Measurements from ENCODE around the gene CDC16.

The CDC16 gene

GRCh38 chr13:114304346-114305034 is 69.8 kb downstream of the CDC16 start:
- DNase-seq, result no peak

GRCh38 chr13:114309086-114309485 is 74.4 kb downstream of the CDC16 start:
- DNase-seq, result no peak

DNA sequence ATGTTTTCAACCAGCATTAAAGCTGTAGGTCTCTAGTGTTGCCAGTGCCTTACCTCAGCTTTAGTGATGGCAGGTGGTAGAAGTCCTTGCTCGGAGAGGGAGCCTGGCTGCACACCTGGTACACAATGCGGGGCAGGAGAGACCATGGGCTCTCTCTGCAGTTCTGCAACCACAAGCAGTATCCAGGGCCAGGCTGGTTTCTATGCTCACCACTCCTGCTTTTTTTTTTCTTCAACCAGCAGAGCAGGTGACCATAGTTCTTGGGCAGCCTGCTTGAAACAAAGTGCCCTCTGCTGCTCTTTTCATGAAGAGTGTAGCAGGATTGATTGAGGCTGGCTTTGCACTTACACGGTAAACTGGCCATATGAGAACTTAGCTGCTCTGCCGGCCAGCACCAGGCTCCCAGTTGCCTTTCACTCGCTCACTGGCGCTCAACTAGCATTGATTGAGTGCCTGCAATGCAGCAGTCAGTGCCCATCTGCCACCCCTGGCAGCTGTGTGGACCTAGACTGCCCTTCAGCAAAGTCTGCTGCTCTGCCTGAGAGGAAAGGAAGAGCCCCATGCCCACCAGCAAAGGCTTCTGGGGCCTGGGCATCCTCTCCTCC is 75.2 kb downstream of the CDC16 start:
- DNase-seq, result no peak

GRCh38 chr13:114310956-114311355 is 76.3 kb downstream of the CDC16 start:
- no peak for DNase-seq

DNA sequence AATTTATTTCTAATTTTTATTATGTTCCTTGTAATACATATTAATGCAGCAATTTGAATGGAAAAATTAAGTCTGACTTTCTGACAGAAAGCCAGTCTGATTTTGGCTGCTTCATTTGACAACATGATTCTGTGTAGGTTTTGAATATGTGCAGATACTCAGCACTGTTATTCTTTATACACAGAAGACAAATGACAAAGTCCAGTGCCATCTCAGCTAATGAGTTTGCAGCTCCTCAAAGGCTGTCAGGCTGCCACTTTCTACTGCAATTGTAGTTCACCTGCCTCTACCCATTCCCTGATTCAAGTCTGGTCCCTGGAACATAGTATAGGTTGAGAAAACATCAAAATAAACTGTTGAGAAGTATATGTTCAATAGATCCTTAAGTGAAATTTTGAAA is 76.7 kb downstream of the CDC16 start:
- DNase-seq, result no peak

DNA sequence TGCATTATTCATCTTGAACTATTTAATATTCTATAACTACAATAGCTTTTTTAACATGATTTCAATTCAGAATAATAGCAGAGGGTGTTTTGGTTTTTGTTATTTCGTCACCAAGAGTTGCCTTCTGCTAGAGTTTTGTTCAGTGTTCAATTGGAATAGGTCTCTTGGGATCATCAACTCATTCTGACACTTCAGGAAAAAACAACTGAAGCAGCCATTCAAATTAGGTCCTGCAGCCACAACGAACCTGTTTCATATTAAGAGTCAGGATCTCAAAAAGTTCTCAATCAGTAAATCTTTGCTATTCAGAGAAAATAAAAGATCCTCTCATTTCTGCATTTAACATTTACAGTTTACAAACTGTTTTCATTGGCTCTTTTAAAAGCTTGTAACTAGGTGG is 77.2 kb downstream of the CDC16 start:
- DNase-seq, result no peak

- DNase-seq, result peak; percentile 14
Measured at GRCh38 chr13:114313061-114313860, 78.6 kb downstream of the CDC16 start.

- DNase-seq, result peak; percentile 91
Measured at GRCh38 chr13:114314074-114314912, 79.6 kb downstream of the CDC16 start, which contains the start of gene CHAMP1. Gene CHAMP1 (plus strand): TSS chr13:114314503. CDS start chr13:114323843, 9,340 bp downstream.

- DNase-seq, result no peak
Measured at GRCh38 chr13:114315074-114315785, 80.5 kb downstream of the CDC16 start.

GRCh38 chr13:114318624-114319023 is 83.9 kb downstream of the CDC16 start:
- no peak for DNase-seq

DNA sequence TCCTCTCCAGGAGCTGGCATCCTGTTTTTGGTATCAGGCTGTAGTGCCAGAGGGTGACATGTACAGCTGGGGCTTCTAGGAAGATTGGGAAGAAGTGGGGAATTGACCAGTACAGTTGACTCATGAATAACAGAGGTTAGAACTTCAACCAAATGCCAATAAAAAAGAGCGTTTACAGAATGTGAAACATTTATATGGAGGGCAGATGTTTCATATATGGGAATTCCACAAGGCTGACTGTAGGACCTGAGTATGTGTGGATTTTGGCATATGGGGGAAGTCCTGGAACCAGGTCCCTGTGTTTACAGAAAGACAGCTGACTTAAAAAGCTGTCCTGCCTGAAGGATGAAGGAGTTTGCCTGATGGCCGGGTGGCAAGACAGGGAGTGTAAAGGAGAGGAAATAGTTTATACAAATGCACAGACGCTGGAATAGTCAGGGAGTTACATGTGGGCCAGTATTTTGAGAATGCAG is 84.8 kb downstream of the CDC16 start:
- no peak for DNase-seq

GRCh38 chr13:114320065-114320464 is 85.4 kb downstream of the CDC16 start:
- no peak for DNase-seq

DNA sequence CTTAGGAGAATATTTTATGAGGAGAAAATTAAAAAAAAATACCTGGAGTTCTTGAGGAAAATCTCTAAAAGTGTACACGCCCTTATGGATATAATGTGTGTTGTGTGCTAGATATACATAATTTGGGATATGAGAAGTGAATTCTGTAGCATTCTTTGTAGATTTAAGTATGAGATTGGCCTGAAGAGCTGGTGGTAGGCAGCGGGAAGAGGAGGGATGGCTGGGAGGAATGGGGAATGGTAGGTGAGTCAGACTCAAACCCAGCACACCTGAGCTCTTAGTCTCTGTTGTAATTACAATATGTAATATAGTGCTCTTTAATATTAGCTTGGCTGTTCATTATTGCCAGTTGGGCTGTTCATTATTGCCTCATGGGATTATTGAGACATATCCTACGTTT is 86.6 kb downstream of the CDC16 start:
- no peak for DNase-seq
